ENCODE measurements around the gene NELFB. TPM values are rescaled to one million over a fixed set of nuclear protein-coding genes. Genes with fewer than 3 reads are reported as not detected.
"Not testable (repeated sequence)": the region's sequence is repeated elsewhere in the genome, so short reads cannot be mapped to it uniquely, and the experiment has no call there.

NELFB gene
- total RNA-seq, 1 donor from 2014 or later: 63.0 TPM

- DNase-seq (ENCODE audit: extremely low read depth, low read depth, low spot score): no peak
These were observed 21.0 kb upstream of the NELFB start for GRCh38 chr9:137234055-137234697.

DNA sequence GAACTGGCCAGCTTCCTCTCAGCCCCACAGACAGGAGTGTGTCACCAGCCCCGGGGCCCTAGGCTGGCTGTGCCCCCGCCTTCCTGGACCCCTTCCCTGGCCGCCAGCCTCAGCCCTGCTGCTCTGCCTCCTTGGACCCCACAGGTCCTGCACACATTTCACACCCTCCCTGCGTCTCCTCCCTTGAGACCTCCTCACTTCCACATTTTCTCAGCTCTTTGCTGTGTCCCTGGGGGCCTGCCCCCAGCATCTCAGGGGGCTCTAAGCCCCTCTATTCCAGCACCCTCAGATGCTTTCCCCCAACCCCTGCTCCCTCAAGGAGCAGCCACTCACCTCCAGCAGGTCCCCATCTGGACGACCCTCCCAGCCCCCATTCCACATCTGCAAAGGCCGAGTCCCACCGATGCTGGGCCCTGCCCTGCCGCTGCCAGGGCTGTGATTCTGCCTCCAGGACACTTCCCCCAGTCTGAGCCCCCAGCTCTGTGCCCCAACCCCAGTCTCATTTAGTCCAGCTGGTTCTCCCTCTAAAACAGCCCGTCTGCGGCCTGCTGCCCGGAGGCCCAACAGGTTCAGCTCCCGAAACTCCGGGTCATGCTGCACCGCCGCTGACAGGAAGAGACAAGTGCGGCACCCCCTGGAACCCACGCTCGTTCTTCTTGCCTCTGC is 20.2 kb upstream of the NELFB start:
- no peak for DNase-seq (ENCODE audit: extremely low read depth, low read depth, low spot score)

GRCh38 chr9:137235424-137236237 is 19.5 kb upstream of the NELFB start:
- DNase-seq (ENCODE audit: extremely low read depth, low read depth, low spot score): no peak

GRCh38 chr9:137236238-137236935 is 18.7 kb upstream of the NELFB start:
- DNase-seq (ENCODE audit: extremely low read depth, low read depth, low spot score): no peak

DNA sequence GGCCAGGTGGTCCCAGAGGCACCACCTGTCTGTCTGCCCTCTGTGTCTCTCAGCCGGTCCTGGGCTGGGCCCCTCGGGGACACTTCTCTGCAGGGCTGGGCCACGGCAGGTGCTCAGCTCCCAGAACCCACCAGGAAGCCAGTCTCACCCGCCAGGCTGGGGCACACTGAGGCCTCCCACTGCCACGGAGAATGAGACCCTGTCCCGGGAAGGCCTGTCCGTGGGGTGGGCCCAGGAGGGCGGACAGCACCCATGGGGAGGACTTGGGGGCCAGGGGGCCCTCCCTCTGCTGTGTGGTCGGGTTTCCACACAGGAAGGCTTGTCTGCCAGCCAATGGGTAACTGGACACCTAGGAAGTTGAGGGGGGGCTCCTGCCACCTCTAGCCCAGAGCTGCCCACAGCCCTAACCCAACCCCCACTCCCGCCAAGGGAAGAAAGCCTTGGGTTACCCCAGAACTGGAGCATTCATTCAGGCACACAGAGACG is 18.1 kb upstream of the NELFB start:
- DNase-seq (ENCODE audit: extremely low read depth, low read depth, low spot score): no peak

DNA sequence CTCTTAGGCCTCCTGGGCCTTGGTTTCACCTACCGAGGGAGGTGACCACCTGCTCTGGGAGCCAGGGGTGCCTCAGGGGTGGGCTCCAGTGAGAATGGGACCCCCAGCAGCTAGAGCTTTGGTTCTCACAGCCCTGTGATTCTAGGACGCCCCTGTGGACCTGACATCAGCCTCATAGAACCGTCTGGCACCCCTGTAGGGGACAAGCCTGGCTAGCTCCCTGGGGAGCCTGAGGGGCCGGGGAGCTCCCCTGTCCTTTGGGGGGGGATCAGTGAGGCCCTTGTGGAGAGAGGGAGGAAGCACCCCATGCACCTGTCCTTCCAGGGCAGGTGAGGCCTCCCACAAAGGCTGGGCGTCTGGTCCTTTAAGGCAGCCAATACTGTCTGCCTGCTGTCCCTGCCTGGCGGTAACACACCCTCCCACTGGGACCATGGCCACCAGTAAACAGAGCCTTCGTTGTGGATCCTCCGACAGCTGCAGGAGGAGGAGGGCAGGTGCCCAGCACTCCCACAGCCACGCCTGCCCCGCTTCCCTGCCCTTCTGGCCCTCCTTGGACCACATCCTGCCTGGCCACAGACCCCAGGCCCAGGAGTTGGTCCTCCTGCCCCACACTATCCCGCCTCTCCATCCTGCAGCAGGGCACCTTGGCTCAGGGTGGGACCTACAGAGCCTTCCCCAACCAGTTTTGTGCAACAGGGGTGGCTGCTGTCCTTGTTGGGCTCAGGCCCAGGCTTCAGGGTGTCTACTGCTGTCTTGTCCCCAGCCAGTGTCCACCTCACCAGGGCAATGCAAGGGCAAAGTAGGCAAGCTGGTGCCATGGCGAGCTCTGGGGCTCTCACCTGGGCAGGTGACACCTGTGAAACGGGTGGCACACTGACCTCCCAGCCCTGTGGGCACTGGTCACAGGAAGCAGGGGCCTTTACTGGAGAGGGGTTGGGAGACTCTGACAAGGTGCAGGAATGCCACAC is 17.1 kb upstream of the NELFB start:
- DNase-seq (ENCODE audit: extremely low read depth, low read depth, low spot score): no peak

DNA sequence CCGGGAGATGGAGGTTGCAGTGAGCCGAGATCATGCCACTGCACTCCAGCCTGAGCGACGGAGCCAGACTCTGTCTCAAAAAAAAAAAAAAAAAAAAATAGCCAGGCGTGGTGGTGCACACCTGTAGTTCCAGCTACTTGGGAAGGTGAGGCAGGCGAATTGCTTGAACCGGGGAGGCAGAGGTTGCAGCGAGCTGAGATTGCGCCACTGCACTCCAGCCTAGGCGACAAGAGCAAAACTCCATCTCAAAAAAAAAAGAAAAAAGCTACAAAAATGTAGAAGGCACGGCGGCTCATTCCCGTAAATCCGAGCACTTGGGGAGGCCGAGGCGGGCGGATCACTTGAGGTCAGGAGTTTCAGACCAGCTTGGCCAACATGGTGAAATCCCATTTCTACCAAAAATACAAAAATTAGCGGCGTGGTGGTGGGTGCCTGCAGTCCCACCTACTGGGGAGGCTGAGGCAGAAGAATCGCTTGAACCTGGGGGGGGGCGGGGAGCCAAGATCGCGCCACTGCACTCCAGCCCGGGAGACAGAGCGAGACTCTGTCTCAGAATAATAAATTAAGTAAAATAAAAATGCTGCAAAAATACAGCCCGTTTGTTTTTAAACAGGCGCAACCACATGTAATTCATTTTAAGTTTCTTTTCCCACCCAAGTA is 15.5 kb upstream of the NELFB start:
- DNase-seq (ENCODE audit: extremely low read depth, low read depth, low spot score): not testable (repeated sequence)

GRCh38 chr9:137240318-137240840 is 14.7 kb upstream of the NELFB start:
- DNase-seq (ENCODE audit: extremely low read depth, low read depth, low spot score): no peak

DNA sequence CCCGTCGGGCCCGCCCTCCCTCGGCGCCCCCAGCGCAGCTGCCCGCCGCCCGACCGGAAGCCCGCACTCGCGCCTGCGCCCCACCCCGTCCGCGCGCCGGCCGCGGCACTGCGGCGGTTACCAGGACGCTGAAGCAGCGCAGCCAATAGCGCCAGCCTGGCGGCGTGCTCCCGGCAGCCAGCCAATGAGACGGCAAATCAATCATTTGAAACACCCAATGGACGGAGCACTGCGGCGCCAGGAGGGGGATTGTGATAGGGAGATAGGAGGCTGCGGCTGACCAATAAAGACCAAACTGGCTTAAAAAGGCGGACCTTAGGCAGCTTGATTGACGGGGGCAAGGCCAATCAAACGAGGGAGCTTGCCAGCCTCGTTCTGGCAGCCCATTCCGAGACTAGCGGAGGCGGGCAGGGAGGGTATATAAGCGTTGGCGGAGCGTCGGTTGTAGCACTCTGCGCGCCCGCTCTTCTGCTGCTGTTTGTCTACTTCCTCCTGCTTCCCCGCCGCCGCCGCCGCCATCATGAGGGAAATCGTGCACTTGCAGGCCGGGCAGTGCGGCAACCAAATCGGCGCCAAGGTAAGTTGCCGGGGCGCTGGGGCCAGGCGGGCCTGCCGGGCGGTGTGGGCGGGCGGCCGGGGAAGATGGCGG is 14.2 kb upstream of the NELFB start, which contains the start of gene TUBB4B:
TUBB4B (plus strand) TSS at position 447 of the 649 bp plus-strand sequence; CDS start at position 521, 74 bp downstream.
- DNase-seq (ENCODE audit: extremely low read depth, low read depth, low spot score): peak; percentile 97

DNA sequence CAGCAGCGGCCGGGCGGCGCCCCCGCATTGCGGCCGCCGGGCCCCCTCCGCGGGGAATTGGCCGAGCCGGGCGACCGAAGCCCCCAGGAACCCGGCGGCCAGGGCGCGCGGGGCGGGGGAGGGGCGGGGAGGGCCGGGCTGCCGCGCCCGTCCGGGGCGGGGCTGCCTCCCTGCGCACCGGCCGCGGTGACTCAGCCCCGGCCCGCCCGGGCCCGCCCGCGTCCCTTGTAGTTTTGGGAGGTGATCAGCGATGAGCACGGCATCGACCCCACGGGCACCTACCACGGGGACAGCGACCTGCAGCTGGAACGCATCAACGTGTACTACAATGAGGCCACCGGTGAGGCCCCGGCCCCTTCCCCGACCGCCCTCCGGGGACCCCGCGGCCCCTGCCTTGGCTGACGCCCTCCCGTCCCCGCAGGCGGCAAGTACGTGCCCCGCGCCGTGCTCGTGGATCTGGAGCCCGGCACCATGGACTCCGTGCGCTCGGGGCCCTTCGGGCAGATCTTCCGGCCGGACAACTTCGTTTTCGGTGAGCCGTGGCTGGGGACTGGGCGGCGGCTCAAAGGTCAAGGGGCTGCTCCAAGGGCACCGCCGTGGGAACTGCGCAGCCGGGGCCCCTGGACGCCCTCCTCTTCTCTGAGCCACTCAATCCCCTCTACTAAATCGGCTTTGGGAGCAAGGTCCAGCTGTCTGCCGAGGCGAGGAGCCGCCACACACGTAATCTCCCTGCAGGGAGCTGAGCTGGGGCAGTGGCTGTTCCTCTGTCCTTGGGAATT is 13.4 kb upstream of the NELFB start:
- DNase-seq (ENCODE audit: extremely low read depth, low read depth, low spot score): no peak

GRCh38 chr9:137242269-137243203 is 12.6 kb upstream of the NELFB start:
- no peak for DNase-seq (ENCODE audit: extremely low read depth, low read depth, low spot score)

GRCh38 chr9:137243266-137243625 is 11.9 kb upstream of the NELFB start:
- not testable (repeated sequence) for DNase-seq (ENCODE audit: extremely low read depth, low read depth, low spot score)

DNA sequence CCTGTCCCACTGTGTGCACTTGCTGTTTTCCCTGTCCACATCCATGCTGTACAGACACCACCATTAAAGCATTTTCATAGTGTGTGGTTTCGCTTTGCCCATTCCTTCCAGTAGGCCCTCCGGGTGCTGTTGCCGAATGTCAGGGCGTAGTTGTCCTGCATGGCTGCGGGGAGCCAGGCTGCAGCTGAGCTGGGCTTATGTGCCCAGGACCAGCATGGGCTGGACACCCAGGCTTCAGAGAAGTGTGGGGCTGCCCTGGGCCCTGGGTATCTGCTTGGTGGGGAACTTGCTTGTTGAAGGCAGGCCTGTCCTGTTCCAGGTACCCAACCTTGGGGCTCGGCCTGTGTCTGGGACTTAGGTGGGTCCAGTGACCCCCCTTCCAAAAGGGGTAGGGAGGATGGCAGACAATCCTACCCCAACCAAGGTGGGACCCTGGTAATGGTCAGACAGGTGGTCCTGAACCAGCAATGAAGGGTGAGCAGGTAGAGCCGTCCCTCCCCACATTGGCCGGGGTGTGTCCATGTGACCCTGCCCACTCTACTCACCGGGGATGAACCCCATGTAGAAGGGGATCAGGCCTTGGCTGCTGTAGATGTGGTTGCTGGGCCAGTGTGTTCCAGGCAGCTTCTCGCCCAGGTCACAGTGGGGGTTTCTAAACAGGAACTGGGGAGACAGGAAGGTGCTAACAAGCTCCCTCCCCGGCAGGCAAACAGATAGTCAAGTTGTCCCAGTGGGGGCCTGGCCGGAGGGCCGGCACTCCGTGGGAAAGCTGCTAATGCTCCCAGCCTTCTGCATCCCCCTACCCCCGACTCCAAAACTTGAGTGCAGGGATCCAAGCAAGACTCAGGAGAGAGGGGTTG is 11.3 kb upstream of the NELFB start:
- DNase-seq (ENCODE audit: extremely low read depth, low read depth, low spot score): no peak

- DNase-seq (ENCODE audit: extremely low read depth, low read depth, low spot score): no peak
These were observed 10.4 kb upstream of the NELFB start for GRCh38 chr9:137244486-137245449.

Measured in glomerular endothelial cell (primary cell).